Inflammatory macrophage treated with lipopolysaccharide for 4 hours (primary cell): ENCODE results near the gene TNRC18.
"Not testable (repeated sequence)": the region's sequence is repeated elsewhere in the genome, so short reads cannot be mapped to it uniquely, and the experiment has no call there.

ENCODE experiments used
- DNase-seq: peaks from one replicate; pipeline ENCODE4 v3.0.0-alpha.2; 2020

The TNRC18 gene

DNA sequence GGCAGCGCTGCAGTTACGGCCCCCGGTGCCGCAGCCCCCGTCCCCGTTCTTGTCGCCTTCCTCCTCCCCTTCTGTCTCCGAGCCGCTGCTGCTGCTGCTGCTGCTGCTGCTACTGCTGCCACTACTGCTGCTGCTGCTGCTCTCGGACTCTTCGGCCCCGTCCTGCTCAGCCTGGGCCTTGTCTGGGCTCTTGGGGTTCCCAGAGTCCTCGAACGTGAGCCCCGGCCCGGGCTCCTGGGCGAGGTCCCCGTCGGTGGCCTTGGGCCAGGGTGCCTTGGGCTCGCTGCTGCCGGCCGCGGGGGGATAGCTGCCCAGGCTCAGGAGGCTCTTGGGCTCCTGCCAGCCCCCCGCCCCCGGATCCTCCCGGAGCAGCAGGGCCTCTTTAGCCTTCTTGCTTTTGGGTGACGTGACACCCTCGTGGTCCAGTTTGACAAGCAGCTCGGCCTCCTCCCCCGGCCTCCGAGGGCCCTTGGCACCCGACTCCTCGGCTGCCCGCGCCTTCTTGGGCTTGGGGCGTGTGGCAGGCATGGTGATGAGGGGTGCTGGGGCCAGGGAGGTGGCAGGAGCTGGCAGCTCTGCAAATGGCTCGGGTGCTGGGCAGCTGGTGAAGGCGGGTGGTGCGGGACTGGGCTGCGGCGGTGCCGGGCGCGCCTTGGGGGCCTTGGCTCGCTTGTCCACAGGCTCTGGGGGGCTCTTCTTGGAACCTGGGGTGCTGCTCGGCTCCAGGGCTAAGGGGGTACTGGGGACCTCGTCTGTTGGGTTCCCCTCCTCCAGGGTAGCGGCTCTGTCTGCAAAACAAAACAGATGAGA lies 110.4 kb downstream of the TNRC18 start:
- not testable (repeated sequence) for DNase-seq

DNA sequence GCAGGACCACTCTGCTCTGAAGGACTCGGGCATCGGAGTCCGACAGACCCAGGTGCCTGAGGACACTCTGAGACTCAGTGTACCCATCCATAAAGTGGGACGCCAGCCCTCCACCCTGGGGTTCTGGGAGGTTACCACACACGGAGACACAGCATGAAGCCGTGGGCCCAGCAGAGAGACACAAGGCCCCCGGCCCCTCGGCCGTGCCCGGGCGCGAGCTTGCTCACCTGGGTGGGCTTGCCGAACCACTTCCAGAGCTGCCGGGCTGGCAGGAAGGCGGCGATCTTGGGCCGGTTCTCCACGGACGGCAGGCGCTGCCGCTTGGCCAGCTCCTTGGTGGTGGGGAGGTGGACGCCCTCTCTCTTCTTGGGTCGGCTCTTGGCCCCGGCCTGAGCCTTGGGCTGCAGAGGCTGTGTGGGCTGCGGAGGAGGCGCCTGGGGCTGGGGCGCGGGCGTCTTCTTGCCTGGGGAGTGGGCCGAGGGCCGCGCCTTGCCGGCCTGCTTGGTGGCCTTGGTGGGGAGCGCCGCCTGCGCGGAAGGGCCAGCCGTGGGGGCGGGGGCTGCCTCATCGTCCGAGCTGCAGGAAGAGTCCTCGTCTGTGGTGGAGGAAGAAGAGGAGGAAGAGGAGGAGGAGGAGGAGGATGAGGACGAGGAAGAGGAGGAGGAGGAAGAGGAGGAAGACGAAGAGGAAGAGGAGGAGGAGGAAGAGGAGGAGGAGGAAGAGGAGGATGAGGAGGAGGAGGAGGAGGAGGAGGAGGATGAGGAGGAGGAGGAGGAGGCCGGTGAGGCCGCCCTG lies 111.2 kb downstream of the TNRC18 start:
- DNase-seq: not testable (repeated sequence)

DNA sequence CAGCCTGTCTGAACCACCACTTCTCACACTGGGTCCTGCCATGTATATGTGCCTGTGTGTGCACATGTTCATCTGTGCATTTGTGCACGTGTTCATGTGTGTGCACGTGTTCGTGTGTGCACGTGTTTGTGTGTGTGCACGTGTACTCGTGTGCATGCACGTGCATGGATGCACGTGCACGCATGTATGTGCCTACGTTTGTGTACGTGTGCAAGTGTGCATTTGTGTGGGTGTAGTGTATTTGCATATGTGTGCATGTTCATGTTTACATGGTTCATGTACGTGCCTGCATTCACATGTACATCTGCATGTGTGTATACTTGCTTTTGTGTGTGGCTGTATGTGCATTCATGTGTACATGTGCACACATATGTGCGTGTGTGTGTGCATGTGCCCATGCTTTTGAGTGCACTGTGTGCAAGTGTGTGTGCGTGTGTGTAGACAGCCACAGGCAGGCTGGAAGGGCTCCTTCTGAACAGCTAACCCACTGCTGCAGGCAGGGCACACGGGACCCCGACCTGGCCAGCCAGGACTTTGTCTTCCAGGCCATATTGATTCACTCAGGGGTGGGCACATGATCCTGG lies 112.7 kb downstream of the TNRC18 start:
- DNase-seq: no peak

DNA sequence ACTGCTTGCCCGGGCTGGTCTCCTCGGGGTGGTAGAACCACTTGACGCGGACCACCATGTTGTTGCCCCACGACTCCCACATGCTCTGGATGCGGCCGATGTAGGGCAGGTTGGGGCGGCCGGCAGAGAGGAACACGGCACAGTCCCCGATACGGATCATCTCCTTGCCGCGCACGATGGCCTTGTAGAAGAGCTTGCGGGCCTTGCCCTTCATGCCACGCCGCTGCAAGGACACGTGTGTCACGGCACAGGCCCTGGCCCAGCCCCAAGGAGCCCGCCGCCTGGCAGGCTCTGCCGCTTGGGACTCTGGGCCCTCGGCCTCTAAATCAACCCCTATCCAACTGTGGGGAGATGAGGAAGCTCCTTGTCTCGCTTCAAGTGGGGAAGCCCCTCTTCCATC lies 114.5 kb downstream of the TNRC18 start:
- DNase-seq: no peak

DNA sequence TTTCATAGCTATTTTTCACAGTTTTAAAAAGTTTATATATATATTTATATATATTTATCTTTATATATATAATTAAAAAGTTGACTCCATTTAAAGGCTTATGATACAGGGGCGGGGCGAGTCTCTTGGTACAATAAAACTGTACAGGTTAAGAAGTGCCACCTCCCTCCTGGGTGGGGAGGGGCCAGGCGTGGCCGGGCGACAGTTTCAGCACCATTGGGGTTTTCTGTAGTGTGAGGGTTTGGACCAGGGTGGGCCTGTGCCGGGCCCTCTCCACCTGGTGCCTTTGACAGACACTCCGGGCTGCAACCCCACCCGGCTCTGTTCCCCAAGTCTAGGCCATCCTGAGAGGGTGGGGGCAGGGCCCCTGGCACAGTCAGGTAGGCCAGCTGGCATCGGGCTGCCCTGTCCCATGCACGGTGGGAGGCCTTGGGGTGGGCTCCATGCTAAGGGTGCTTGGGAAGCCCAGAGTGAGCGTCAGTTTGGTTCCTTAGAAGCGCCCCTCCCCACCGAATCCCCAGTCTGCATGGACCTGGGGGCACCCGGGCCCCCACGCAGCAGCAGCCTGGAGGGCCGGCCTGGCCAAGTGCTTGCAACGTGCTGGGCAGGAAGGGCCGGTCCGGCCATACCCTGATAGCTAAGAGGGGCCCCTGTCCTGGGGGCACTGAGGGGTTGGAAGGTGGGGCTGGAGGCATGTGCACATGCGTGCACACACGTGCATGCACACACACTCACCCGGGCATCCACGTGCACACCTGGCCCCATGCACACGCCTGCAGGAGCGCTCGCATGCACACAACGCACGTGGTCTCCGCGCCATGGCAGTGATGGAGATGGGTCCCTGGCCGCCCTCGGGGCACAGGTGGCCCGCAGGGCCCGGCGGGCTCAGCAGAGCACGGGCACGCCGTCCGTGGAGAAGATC lies 116.2 kb downstream of the TNRC18 start:
- not testable (repeated sequence) for DNase-seq

DNA sequence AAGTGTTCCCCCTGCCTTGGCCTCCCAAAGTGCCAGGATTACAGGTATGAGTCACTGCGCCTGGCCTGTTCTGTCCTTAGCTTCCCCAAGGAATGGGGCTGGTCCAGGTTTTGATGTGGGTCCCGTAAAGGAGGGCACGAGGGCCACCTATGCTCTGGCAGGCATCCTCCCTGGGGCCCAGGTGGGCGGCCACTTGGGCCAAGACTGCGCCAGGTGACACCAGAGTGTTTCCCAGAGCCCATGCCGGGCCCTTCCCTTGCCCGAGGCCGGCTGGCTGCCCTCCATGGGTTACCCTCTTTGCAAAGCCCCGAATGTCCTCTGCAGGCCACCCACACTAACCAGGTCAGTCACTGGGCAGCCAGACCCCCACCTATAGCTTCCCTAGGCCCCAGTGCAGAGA lies 118.6 kb downstream of the TNRC18 start:
- not testable (repeated sequence) for DNase-seq

DNA sequence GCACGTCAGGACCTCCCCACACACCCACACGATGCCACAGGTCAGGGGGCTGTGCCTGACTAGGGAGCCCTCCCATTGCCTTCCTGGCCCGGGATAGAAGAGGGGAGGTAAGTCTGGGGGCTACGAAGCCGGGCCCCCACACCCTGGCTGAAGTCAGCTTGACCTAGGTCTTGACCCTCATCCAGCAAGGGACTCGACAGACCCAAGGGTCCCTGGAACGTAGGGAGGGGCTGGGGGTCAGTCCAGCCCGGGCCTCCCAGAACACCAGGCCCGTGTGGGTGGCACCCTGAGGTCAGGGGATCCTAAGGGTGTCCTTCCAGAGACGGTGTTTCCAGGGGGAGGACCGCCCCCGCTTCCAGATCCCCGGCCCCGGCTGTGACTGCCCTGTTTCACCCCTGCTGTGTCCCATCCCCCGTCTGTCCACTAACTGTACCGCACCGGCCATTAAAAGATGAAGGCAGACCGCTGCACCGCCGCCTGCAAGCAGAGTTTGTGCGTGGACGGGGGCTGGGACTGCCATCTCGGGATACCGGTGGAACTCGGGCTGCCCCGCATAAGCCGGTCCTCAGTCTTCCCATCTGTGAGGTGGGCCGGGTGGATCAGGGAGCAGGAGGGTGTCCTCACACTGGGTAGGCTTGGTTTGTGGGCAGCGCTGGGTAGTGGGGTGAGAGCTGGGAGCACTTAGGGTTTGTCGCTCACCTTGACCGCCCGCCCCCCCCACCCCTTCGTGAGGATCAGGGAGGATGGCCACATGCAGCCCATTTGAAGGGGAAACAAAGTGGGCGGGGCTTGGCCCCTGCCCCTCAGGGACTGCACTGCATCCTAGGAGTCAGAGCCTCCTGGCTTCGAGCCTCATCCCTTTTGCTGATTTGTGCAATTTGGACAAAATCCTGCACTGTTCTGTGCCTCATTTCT lies 119.8 kb downstream of the TNRC18 start:
- DNase-seq: no peak

DNA sequence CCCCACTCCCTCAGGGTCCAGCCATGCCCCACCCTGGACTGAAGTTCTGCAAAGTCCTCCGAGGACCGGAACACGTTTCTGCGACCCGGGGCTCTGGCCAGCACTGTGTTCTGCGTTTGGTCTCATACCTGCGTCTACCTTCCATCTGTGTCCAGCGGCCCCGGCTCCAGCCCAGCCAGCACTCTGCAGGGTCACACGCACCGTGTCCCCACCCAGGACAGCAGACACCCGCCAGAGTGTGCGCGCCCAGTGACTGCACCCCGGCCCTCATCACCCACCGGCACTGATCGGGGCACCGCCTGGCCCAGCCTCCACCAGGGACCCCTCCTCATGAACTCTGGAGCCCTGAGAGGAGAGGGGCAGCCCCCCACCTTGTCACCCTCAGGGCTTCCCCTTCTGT lies 120.6 kb downstream of the TNRC18 start:
- no peak for DNase-seq

DNA sequence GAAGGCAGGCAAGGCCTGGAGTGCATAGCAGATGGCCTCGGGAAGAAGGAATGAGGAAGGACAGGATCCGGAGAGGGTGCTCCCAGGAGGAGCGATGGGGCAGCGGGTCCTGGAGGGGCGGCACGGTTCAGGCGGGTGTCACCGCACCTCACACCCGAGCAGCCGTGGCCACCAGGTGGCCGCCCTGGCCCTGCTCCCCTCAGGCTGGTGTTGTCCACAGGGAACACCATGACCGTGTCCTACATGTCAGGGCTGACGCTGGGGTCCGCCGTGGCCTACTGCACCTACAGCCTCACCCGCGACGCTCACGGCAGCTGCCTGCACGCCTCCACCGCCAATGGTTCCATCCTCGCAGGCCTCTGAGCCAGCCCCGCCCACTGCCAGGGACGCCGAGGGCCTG lies 121.1 kb downstream of the TNRC18 start:
- no peak for DNase-seq

DNA sequence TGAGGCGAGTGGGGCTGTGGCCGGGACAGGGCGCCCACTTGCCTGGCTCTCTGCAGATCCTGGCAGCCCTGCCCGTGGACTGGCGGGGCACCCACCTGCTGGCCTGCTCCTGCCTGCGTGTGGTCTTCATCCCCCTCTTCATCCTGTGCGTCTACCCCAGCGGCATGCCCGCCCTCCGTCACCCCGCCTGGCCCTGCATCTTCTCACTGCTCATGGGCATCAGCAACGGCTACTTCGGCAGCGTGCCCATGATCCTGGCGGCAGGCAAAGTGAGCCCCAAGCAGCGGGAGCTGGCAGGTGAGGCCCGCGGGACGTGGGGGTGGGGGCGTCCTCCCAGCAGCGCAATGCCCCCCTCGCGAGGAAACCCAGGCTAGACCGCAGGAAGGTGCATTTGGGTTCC lies 123.3 kb downstream of the TNRC18 start:
- no peak for DNase-seq

DNA sequence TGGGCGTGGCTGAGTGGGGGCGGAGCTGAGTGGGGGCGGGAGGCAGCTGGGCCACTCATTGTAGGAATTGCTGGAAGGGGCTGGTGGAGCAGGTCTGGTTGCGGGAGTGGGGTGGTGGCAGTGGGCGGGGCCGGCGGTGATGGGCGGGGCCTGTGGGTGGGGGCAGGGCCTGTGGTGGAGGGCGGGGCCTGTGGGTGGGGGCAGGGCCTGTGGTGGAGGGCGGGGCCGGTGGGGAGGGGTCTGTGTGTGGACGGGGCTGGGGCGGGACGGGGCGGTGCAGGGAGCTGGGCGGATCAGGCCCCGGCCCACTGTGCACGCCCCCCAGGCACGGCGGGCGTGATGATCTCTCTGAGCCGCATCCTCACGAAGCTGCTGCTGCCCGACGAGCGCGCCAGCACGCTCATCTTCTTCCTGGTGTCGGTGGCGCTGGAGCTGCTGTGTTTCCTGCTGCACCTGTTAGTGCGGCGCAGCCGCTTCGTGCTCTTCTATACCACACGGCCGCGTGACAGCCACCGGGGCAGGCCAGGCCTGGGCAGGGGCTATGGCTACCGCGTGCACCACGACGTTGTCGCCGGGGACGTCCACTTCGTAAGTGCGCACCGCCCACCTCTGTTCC lies 126.9 kb downstream of the TNRC18 start:
- DNase-seq: no peak

DNA sequence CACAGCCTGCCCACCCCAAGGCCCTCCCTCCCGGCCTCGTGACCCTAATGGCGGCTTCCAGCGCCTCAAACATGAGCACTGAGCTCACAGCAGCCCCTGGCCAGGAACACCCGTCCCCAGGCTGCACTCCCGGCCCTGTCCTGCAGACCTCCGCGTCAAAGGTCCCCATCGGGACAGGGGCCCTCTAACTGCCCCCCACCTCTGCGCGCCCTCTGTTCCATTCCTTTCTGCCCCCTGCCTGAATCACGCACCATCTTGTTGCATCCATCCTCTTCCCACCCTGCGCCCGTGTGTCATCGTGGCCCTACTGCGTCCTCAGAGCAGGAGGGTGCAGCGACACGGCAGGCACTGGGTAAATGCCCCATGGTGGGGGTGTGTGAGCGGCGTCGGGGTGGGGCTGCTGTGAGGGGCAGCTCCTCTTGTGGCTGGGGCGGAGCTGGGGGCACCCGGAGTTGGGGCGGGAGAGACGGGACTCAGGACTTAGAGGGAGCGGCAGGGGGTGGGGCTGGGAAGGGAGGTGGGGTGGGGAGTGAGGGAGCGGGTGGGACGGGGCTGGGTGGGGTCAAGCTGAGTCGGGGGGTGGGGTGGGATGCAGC lies 127.5 kb downstream of the TNRC18 start:
- no peak for DNase-seq

DNA sequence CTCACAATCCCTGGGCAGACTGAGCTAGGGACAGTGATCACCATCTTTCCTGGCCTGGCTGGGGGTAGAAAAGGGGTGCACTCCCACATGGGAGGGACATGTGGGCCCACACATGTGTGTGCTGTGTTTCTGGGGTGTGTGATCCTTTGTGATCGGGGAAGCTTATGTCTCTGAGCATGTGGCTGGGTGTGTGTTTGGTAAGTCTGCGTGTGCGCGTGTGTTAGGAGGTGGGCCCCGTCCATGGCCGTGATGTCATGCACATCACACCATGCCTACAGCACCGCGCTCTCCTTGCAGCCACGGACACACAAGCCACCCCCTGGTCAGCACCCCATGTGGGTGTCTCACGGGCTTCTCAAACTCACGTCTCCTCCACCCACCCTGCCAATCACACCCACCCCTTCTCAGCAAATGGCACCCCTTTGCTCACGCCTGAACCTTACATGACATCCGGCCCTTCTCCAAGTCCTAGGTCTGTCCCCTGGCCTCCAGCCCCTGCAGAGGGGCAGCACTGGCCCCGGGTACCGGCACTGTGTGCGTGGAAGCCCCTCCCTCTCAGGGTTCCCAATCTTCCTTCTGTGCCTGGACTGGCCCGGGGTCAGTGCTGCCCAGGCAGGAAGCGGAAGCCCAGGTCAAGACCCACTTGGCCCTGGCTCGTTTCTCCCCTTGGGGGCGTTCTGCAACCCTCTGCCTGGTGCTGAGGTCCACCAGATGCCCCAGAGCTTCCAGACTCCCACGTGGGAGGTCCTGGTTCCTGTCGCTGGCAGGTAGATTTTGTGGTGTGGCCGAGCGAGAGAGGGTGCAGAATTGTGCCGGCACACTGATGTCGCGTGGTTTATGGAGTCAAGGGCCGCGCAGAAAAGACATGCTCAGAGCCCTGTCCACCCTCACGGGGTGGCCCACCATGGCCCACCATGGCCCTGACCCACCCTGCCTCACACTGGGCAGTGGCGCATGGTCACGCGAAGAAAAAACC lies 128.3 kb downstream of the TNRC18 start:
- DNase-seq: no peak

DNA sequence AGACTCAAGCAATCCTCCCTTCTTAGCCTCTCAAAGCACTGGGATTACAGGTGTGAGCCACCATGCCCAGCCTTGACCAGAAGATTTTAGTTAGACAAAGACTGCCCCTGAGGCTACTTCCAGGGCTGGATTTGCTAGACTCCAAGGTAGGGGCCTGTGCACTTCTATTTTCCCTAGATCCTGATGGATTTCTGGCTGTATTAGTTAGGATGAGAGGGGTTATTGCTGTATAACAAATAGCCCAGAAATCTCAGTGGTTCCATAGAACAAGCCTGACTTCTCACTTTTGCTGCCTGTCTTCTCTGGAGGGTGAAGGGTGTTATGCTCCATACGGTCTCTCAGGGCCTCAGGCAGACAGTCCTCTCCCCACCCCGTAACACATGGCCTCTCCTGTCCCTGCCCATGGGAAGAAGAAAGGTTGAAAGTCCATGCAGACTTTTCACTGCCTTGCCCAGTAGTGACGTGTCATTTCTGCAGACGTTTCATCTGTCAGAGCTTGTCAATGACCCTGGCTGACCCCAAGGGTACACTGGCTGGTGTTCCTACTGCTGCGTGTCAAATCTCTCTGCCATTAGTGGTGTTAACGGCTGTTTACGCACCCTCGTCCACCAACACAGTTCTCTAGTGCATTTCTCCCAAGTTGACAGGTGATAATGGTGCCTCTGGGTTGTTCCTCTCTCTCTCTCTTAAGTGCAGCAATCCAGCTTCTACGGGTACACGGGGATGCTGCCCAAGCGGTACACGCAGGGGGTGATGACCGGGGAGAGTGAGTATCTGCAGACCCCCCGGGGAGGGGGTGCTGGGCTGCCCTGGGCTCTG lies 129.3 kb downstream of the TNRC18 start:
- no peak for DNase-seq

DNA sequence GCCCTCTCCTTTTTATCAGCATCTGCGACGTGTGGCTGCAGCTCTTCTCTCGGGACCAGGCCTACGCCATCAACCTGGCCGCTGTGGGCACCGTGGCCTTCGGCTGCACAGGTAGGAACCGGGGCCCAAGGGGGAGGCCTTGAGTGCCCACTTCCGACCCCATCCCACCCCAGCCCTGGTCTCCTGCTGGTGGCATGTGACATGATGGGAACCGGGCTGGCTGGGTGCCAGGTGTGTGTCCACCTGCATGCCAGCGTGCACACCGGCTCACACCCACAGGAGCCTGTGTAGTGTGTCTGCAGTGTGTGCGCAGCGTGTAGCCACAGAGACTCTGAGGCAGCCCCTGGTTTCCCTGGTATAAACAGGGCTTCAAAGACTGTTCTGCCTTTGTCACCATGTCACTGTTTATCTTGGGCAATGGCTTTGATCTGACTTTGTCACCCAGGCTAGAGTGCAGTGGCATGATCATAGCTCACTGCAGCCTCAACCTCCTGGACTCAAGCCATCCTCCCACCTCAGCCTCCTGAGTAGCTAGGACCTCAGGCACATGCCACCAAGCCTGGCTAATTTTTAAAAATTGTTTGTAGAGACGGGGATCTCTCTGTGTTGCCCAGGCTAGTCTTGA lies 131.8 kb downstream of the TNRC18 start:
- not testable (repeated sequence) for DNase-seq

DNA sequence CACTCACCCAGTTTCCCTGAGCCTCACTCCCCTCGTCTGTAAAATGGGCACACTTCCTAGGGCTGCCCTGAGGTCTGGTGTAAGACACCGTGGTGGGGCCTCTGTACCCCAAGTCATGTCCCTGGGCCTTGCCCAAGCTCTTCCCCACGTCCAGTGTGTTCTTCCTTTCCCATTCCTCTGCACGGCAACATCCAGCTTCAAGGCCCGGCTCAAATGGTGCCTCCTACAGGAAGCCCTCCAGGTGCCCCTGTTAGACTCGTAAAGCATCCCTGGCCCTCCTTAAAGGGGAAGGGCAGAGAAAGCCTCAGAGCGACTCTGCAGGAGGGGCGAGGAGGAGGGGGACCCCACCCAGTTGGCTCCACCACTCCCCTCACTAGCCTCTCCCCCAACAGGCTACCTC lies 132.3 kb downstream of the TNRC18 start:
- no peak for DNase-seq

DNA sequence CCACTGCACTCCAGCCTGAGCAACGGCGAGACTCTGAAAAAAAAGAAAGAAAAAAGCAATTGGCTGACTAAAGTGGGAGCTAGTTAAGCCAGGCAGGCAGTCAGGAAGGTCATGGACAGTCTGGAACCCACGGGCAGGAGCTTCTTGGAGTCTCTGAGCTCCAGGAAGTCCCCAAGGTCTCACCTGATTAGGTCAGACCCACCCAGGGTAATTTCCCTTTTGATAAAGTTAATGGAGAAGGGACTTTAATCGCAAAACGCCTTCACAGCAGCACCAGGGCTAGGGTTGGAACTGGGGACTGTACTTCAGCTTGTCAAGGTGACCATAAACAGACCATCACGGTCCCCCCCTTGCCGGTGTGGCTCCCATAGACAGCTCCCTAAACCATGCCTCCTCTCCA lies 134.3 kb downstream of the TNRC18 start:
- no peak for DNase-seq

DNA sequence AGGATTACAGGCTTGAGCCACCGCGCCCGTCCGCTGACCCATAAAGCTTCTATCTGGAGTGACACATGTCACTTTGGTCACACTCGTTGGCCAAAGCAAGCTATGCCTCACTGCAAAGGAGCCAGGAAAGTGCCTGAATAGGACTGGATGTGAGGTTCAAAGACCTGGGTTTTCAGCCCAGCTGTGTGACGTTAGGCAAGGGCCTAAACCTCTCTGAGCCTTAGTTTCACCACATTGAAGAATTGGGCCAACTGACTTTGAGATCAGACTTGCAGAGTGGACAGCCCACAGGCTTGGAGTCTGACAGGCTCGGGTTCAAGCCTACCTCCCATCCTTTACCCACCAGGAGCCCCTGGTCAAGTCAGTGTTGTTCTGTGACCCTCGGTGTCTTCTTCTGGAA lies 135.1 kb downstream of the TNRC18 start:
- DNase-seq: not testable (repeated sequence)
